ENCODE results near the gene SLC35G2.
"Not testable (repeated sequence)": the region's sequence is repeated elsewhere in the genome, so short reads cannot be mapped to it uniquely, and the experiment has no call there.

The SLC35G2 gene

DNA sequence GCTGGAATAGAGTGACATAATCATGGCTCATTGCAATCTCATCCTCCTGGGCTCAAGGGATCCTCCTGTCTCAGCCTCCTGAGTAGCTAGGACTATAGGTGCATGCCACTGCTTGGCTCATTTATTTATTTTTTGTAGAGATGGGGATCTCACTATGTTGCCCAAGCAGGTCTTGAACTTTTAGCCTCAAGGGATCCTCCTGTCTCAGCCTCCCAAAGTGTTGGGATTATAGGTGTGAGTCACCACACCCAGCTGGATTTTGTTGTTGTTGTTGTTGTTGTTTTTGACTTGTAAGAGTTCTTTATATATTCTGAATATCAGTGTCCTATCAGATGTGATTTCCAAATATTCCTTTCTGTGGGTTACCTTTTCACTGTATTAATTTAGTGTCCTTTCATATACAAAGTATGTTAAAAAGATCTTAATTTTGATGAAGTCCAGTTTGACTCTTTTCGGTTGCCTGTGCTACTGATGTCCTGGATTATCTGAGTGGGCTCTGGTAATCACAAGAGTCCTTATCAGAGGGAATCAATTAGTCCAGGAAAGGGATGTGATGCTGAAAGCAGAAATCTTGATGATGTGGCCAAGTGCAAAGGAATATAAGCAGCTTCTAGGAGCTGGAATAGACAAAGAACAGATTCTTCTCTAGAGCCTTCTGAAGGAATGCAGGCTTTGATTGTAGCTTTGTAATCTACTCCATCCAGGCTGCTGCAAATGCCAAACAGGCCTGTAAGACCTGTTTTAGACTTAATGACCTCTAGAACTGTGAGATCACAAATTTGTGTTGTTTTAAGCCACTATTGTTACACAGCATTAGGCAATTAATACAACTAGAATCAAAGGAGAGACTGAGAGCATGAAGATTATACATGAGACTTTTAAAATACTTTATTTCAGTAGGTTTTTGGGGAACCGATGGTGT lies 73.3 kb downstream of the SLC35G2 start:
- Histone ChIP-seq H3K4me3 (replicated peaks; ENCODE audit: insufficient read depth, low read length) (no peak overlapping the region), H3K27me3 (ENCODE audit: insufficient read depth, poor library complexity, severe bottlenecking) (no peaks in the 10 kb centered on the region), H3K27ac (replicated peaks) (no peak overlapping the region)
- no peak for DNase-seq (ENCODE audit: low read depth in 1 of 2, low spot score in 1 of 2)
- TF ChIP-seq SPI1 (IDR thresholded peaks at IDR 0.05; ENCODE audit: borderline replicate concordance, low read depth) (no peak), GABPA (IDR thresholded peaks at IDR 0.05; ENCODE audit: low read depth) (no peak), POLR2AphosphoS5 (IDR thresholded peaks at IDR 0.05; ENCODE audit: low read depth) (no peak)
- TF ChIP-seq, protein P1, sequence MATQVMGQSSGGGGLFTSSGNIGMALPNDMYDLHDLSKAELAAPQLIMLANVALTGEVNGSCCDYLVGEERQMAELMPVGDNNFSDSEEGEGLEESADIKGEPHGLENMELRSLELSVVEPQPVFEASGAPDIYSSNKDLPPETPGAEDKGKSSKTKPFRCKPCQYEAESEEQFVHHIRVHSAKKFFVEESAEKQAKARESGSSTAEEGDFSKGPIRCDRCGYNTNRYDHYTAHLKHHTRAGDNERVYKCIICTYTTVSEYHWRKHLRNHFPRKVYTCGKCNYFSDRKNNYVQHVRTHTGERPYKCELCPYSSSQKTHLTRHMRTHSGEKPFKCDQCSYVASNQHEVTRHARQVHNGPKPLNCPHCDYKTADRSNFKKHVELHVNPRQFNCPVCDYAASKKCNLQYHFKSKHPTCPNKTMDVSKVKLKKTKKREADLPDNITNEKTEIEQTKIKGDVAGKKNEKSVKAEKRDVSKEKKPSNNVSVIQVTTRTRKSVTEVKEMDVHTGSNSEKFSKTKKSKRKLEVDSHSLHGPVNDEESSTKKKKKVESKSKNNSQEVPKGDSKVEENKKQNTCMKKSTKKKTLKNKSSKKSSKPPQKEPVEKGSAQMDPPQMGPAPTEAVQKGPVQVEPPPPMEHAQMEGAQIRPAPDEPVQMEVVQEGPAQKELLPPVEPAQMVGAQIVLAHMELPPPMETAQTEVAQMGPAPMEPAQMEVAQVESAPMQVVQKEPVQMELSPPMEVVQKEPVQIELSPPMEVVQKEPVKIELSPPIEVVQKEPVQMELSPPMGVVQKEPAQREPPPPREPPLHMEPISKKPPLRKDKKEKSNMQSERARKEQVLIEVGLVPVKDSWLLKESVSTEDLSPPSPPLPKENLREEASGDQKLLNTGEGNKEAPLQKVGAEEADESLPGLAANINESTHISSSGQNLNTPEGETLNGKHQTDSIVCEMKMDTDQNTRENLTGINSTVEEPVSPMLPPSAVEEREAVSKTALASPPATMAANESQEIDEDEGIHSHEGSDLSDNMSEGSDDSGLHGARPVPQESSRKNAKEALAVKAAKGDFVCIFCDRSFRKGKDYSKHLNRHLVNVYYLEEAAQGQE (IDR thresholded peaks at IDR 0.05; ENCODE audit: insufficient replicate concordance, low read depth), result no peak
- TF ChIP-seq, protein P2, sequence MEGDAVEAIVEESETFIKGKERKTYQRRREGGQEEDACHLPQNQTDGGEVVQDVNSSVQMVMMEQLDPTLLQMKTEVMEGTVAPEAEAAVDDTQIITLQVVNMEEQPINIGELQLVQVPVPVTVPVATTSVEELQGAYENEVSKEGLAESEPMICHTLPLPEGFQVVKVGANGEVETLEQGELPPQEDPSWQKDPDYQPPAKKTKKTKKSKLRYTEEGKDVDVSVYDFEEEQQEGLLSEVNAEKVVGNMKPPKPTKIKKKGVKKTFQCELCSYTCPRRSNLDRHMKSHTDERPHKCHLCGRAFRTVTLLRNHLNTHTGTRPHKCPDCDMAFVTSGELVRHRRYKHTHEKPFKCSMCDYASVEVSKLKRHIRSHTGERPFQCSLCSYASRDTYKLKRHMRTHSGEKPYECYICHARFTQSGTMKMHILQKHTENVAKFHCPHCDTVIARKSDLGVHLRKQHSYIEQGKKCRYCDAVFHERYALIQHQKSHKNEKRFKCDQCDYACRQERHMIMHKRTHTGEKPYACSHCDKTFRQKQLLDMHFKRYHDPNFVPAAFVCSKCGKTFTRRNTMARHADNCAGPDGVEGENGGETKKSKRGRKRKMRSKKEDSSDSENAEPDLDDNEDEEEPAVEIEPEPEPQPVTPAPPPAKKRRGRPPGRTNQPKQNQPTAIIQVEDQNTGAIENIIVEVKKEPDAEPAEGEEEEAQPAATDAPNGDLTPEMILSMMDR (IDR thresholded peaks at IDR 0.05; ENCODE audit: insufficient read depth, low read length), result no peak

DNA sequence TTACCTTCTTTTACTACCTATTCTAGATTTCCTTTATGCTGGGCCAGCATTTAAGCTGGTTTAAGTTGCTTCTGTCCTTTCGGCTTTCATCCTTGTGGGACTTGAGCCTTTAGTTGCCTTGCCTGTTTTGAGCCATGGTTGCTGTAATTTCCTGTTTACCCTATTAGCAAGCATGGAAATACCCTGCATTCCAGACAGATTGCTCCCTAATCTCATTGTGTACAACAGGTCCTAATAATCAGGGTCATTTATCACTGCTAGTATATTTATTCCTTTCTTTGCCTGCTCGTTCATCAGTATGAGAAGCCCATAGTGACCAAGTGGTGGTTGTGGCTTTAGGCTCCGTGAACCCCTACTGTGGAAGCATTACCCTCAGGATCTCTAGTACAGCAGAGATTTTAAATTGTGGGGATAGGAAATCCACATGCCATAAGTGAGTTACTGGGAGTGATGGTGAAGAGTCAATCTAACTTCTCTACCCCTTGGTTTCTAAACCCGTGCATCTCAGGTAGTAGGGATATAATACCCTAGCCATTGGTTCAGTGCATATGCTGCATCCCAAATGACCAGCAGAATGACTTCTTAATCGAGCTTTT lies 75.0 kb downstream of the SLC35G2 start:
- no peak overlapping the region for H3K4me3 ChIP-seq (replicated peaks; ENCODE audit: insufficient read depth, low read length)
- DNase-seq (ENCODE audit: low read depth in 1 of 2, low spot score in 1 of 2), result no peak
- no peaks in the 10 kb centered on the region for H3K27me3 ChIP-seq (ENCODE audit: insufficient read depth, poor library complexity, severe bottlenecking)
- no peak for TF ChIP-seq SPI1 (IDR thresholded peaks at IDR 0.05; ENCODE audit: borderline replicate concordance, low read depth)
- no peak for TF ChIP-seq GABPA (IDR thresholded peaks at IDR 0.05; ENCODE audit: low read depth)
- TF ChIP-seq, protein P1 (IDR thresholded peaks at IDR 0.05; ENCODE audit: insufficient replicate concordance, low read depth), result no peak
- H3K27ac ChIP-seq (replicated peaks), result no peak overlapping the region

DNA sequence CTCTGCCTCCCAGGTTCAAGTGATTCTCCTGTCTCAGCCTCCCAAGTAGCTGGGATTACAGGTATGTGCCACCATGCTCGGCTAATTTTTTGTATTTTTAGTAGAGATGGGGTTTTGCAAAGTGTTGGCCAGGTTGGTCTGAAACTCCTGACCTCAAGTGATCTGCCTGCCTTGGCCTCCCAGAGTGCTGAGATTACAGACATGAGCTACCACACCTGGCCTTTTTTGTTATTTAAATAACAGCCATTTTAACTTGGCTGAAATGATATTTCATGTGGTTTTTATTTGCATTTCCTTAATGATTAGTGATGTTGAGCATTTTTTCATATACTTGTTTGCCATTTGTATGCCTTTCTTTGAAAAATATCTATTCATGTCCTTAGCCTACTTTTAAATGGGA lies 78.2 kb downstream of the SLC35G2 start:
- not testable (repeated sequence) for H3K27me3 ChIP-seq (ENCODE audit: insufficient read depth, poor library complexity, severe bottlenecking); H3K27ac ChIP-seq (replicated peaks); DNase-seq (ENCODE audit: low read depth in 1 of 2, low spot score in 1 of 2); H3K4me3 ChIP-seq (replicated peaks; ENCODE audit: insufficient read depth, low read length)

DNA sequence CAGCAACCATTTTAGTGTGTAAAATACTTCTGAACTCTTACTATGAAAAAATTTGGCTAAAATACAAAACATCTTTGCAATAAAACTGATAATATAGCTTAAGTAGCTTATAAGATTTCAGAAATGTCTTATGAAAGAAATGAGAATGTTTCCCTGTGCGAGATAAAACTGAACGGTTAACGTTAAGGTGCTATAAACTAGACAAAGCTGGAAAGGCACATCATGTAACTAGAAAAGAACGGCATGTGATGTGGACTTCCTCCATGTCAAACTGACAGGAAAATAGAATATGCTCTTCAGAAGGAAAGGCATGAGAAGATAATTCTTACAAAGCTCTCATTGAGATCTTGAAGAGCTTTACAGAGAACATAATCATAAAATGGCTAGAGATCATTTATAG lies 79.6 kb downstream of the SLC35G2 start:
- DNase-seq (ENCODE audit: low read depth in 1 of 2, low spot score in 1 of 2), result no peak
- Histone ChIP-seq H3K27me3 (ENCODE audit: insufficient read depth, poor library complexity, severe bottlenecking) (no peaks in the 10 kb centered on the region), H3K27ac (replicated peaks) (no peak overlapping the region), H3K4me3 (replicated peaks; ENCODE audit: insufficient read depth, low read length) (no peak overlapping the region)
- TF ChIP-seq, protein P2 (IDR thresholded peaks at IDR 0.05; ENCODE audit: insufficient read depth, low read length), result no peak
- TF ChIP-seq, protein P1 (IDR thresholded peaks at IDR 0.05; ENCODE audit: insufficient replicate concordance, low read depth), result no peak
- TF ChIP-seq POLR2AphosphoS5 (IDR thresholded peaks at IDR 0.05; ENCODE audit: low read depth), result no peak
